Measurements from ENCODE around the gene ZMAT1.
"Not testable (repeated sequence)": the region's sequence is repeated elsewhere in the genome, so short reads cannot be mapped to it uniquely, and the experiment has no call there.

Gene ZMAT1

GRCh38 chrX:101931488-101932248, at the start of gene ZMAT1:
Gene ZMAT1, minus strand, starts transcription at chrX:101932027. Its CDS starts 19 bp downstream, at chrX:101932008.
- DNase-seq (ENCODE audit: low read depth): peak; percentile 82

DNA sequence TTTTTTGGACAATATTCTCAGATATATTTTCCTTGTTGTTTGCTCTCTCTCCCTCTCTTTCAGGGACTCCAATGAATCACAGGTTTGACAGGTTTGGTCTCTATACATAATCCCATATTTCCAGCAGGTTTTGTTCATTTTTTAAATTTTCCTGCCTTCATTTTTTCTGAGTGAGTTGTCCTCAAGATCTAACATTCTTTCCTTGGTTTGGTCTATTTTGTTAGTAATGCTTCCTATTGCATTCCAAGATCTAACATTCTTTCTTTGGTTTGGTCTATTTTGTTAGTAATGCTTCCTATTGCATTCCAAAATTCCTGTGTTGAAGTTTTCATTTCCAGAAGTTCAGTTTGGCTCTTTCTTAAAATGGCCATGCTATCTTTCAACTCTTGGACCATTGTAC, 45.3 kb upstream of the ZMAT1 start:
- DNase-seq (ENCODE audit: low read depth): no peak

DNA sequence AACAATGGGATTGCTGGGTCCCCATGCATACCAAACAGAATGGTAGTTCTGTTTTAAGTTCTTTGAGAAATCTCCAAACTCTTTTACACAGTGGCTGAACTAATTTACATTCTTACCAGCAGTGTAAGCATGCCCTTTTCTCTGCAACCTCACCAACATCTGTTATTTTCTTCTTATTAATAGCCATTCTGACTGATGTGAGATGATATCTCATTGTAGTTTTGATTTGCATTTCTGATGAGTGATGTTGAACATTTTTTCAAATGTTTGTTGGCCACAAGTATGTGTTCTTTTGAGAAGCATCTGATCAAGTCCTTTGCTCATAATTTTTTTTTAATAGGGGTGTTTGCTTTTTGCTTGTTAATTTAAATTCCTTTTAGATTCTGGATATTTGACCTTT, 41.2 kb upstream of the ZMAT1 start:
- no peak for DNase-seq (ENCODE audit: low read depth)

DNA sequence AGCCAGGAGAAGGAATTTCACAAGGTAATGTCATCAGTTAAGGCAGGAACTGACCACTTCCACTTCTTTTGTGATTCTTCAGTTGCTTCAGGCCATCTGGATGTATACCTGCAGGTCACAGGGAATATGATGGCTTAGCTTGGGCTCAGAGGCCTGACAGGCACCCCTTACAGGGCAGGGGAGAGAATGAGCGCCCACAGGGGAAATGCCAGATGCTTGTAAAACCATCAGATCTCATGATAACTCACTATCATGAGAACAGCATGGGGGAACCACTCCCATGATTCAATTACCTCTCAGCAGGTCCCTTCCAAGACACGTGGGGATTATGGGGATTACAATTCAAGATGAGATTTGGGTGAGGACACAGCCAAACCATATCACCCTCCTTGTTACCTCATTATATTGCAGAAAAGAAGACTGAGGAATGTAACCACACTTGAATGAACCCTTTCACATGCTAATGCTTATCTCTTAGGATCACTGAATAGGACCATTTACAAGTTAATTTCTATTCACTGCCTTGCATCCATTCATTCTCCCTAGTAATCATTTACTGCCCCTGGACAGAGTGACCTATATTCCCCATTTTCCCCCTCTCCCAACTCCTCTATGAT, 33.2 kb upstream of the ZMAT1 start:
- DNase-seq (ENCODE audit: low read depth): not testable (repeated sequence)

DNA sequence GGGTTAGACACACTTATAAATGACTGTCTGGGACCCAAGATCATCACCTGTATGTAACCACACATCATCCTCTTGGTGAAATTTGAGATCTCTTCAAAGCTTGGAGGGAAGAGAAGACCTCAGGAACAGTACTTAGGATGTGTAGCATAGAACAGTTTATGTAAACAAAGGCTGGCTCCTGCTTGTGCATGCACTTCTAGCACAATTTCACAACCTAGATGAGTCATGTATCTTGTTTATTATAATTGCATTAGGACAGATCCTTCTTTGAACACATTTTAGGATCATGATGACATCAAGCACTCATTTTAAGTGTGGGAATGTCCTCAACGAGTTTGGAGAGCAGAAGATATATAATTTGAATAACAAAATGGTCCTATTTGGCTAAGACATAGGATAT, 26.3 kb upstream of the ZMAT1 start:
- no peak for DNase-seq (ENCODE audit: low read depth)

DNA sequence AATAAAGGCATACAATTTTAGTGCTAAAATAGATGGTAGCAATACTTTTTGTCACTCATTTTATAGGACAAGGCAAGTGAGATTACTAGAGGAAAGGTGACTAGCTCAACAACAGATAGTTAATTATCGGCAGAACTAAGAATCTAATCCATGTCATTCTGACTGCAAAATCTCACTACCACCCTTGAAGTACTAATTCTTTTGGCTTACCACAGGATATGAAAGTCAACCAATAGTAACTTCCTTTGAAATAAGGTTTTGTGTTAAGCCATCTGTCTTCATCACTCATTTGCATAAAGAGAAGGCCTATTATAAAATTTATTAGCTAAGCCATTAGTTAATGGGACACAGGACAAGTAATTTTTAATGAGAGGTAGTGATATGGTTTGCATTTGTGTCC, 25.3 kb upstream of the ZMAT1 start:
- DNase-seq (ENCODE audit: low read depth): no peak

DNA sequence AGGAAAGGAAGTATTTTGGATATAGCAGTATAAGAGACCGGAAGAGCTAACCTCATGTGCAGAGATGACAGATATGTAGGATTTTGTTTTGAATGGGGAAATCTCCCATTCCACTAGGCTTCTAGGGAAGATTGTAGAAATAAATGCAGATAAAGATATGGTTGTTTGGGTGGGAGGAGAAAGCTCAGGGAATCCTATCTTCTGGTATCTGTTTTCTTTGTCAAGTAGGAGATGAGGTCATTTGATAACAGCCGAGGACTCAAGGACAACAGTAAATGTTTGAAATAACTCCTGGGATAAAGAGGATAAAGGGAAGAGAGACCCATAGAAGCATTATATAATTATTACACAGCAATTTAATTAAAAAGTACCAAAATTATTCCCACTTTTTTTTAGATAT, 24.7 kb upstream of the ZMAT1 start:
- no peak for DNase-seq (ENCODE audit: low read depth)

DNA sequence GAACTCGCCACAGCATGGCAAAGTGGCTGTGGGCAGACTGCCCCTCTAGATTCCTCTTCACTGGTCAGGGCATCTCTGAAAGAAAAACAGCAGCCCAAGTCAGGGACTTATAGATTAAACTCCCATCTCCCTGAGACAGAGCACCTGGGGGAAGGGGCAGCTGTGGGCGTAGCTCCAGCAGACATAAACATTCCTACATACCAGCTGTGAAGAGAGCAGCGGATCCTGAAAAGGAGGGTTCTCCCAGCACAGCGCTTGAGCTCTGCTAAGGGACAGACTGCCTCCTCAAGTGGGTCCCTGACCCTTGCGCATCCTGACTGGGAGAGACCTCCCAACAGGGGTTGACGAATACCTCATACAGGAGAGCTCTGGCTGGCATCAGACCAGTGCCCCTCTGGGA, 18.8 kb upstream of the ZMAT1 start:
- DNase-seq (ENCODE audit: low read depth): no peak

DNA sequence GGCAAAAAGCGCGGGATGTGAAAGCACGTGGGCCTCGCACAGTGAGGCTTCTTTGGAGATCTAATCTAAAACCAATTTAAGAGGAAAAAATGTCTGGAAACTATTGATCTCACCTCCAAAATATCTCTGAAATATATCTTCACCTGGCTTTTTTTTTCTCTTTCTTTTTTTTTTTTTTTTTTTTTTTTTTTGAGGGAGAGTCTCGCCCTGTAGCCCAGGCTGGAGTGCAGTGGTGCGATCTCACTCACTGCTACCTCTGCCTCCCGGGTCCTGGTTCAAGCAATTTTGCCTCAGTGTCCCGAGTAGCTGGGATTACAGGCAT, 383 bp upstream of the ZMAT1 start:
- DNase-seq (ENCODE audit: low read depth): no peak

- DNase-seq (ENCODE audit: low read depth): no peak
These were observed 715 bp downstream of the ZMAT1 start for GRCh38 chrX:101931136-101931487.

DNA sequence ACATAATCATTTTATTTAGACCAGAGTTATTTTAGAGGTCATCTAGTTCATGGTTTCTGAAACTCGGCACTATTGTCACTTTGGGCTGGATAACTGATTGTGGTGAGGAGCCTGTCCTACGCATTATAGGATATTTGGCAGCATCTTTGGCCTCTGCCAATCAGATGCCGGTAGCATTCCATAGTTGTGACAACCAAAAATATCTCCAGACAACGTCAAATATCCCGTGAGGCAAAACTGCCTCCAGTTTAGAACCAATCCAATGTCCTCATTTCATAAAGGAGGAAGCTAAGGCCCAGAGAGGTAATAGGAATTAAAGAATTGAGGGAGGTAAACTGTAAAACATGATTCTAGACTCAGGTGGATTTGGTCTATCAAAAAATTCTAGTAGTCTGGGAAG, 6.1 kb downstream of the ZMAT1 start:
- no peak for DNase-seq (ENCODE audit: low read depth)

- DNase-seq (ENCODE audit: low read depth): no peak
These were observed 13.1 kb downstream of the ZMAT1 start for GRCh38 chrX:101918751-101919150.

- DNase-seq (ENCODE audit: low read depth): no peak
These were observed 25.6 kb downstream of the ZMAT1 start for GRCh38 chrX:101906136-101906796.

GRCh38 chrX:101904996-101905395, 26.8 kb downstream of the ZMAT1 start:
- no peak for DNase-seq (ENCODE audit: low read depth)
